Astrocyte (in vitro differentiated cells and primary cell): ENCODE measurements around the gene SNAPC4.

Experiments
- CTCF ChIP-seq: IDR thresholded peaks from 2 replicates; pipeline ENCODE4 v1.5.1; 2011; ENCODE audit warnings: low read depth, mild to moderate bottlenecking, inconsistent platforms, low read length, moderate library complexity; ENCODE audit not compliant: insufficient read depth
- EZH2 ChIP-seq: IDR thresholded peaks from 2 replicates; pipeline ENCODE4 v1.6.1; 2012; ENCODE audit warnings: mild to moderate bottlenecking, low read length, inconsistent platforms; ENCODE audit not compliant: insufficient read depth

DNA sequence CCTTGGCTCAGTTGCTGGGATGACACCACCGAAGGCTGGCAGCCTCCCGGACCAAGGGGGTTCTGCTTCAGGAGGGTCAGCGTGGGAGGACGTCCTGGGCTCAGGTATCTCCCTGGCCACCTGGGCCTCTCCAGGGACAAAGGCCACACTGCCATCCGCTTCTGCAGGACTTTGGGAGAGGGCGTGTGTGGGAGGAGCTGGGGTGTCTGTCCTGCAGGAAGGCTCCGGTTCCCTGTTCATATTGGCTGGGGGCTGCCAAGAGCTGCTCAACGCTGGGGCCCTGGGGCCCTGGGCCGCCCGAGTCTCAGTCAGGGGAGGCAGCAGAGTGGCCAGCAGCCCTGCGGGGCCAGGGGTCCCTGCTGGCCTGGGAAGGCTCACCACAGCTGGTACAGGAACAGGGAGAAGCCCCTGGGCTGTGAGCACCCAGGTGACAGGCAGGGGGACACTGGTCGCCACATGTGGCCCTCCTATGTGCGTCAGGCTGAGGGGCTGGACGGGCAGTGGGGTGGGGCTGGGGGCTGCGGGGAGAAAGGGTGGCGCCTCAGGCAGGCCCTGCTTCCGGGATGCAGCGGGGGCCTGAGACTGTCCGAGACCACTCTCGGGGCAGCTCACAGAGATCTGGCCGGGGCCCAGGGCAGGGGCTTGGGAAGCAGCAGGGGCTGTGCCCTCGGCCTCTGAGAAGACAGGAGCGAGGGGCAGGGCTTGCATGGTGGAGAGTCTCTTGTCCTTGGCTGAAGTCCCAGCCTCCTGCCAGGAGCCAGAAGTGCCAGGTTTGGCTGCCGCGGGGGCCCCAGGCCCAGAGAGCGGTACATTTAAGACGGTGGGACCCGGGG is 21.6 kb downstream of the SNAPC4 start:
- TF ChIP-seq CTCF (no peak), EZH2 (no peak)
